Esophagus squamous epithelium (tissue), 5 donors: ENCODE measurements around the gene GOLGA8T. TPM values are rescaled to one million over a fixed set of nuclear protein-coding genes. Genes with fewer than 3 reads are reported as not detected.
"Not testable (repeated sequence)": the region's sequence is repeated elsewhere in the genome, so short reads cannot be mapped to it uniquely, and the experiment has no call there.

Experiments
- DNase-seq: peaks from one replicate; lab custom pipeline; 2025; lab: John Stamatoyannopoulos, UW
- H3K27ac ChIP-seq, 4 donors: fragments of 200-600 bp; sonication (generic); one replicate each; pipeline ENCODE4 v1.5.1; 2016 to 2019; ENCODE audit warnings: mild to moderate bottlenecking in 1 of 4
- H3K27me3 ChIP-seq, 4 donors: fragments of 200-600 bp; sonication (generic); 1 replicate in 3 of 4; 2 replicates in 1 of 4; pipeline versions ENCODE4 v1.5.1 to v1.6.0; 2017 to 2021; ENCODE audit warnings: antibody characterized with exemption in 1 of 4
- H3K36me3 ChIP-seq, 3 donors: fragments of 200-600 bp; sonication (generic); one replicate each; pipeline ENCODE4 v1.5.1; 2016 to 2019
- H3K4me1 ChIP-seq, 3 donors: fragments of 200-600 bp; sonication (generic); one replicate each; pipeline ENCODE4 v1.5.1; 2017 to 2019
- H3K4me3 ChIP-seq, 4 donors: fragments of 200-600 bp; sonication (generic); 1 replicate in 3 of 4; 2 replicates in 1 of 4; pipeline ENCODE4 v1.5.1; 2016 to 2019; ENCODE audit warnings: mild to moderate bottlenecking in 2 of 4, moderate library complexity in 1 of 4
- H3K9me3 ChIP-seq, 3 donors: fragments of 200-600 bp; sonication (generic); one replicate each; pipeline ENCODE4 v1.5.1; 2016 to 2019
- WGBS, 2 donors: methylation state at CpG; one replicate each; pipeline ENCODE4 v1.1.5; 2018; 5-methylcytosine and 5-hydroxymethylcytosine counted together
- intact Hi-C: fragments of 100-400 bp; cut with DNase I; formaldehyde crosslinking; loops from one replicate; pipeline ENCODE4 v1.15.0; 2022
- total RNA-seq, 4 donors: library from RNA; depleted of rRNA; stranded (reverse); fragments of >200 nt; gene quantifications; one replicate each; pipeline ENCODE4 v1.1.0, GENCODE V29; 2016
- donor health status: DM: yes; HTN: yes; CAD: no.

GOLGA8T gene
- total RNA-seq, 4 donors from 2014 or later: not detected

- DNase-seq, H3K27ac ChIP-seq, H3K27me3 ChIP-seq, H3K36me3 ChIP-seq, intact Hi-C loops, H3K4me3 ChIP-seq, H3K9me3 ChIP-seq, H3K4me1 ChIP-seq: not testable (repeated sequence)
- no CpG with 5 or more reads among the region's 2 CpGs for WGBS, 2 donors
Observed at GRCh38 chr15:30167886-30168285, 33.0 kb downstream of the GOLGA8T start.

DNA sequence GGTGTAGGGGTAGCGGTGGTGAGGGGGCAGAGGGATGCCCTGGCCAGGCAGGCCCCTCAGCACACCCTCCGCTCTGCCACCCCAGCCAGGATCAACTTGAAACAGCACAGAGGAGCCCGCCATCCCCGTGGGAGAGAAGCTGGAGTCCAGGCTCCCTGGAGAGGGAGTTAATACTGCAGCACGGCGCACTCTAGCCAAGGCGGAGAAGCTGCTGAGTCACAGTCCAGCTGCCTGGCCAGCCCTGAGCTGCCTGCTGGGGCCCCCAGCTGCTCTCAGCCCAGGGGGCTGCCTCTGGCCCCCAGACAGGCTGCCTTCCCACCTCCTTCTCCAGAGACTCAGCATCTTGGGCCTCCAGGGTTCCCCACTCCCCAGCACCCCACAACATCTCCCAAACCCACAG lies 36.6 kb downstream of the GOLGA8T start:
- DNase-seq, intact Hi-C loops, H3K4me3 ChIP-seq, H3K27ac ChIP-seq, H3K9me3 ChIP-seq, H3K27me3 ChIP-seq, H3K4me1 ChIP-seq, H3K36me3 ChIP-seq: not testable (repeated sequence)
- no CpG with 5 or more reads among the region's 7 CpGs for WGBS, 2 donors

- 11 to 44% methylated on average over 1 of the region's 11 CpGs for WGBS, 2 donors
- H3K36me3 ChIP-seq, H3K27ac ChIP-seq, DNase-seq, H3K4me3 ChIP-seq, H3K27me3 ChIP-seq, H3K4me1 ChIP-seq, intact Hi-C loops, H3K9me3 ChIP-seq: not testable (repeated sequence)
Observed at GRCh38 chr15:30173041-30173608, 38.3 kb downstream of the GOLGA8T start.

DNA sequence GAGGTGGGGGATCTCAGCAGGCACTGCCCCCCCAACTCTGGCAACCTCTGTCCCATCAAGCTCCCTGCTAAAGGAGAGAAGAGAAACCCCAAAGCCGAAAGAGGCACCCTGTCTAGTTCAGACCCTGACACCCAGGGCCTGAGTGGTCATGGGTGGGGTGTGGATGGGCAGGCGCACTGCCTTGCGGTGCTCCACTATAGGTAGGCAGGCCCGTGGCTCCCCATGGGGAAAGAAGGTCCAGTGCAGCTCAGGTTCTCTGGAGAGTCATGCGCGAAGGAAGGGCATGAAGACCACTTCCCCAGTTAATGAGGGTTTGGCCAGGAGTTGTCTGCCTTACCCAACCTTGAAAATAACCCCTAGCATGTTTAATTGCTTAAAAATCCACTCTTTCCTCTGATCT lies 40.4 kb downstream of the GOLGA8T start:
- H3K27ac ChIP-seq, H3K4me1 ChIP-seq, H3K27me3 ChIP-seq, H3K4me3 ChIP-seq, intact Hi-C loops, DNase-seq, H3K36me3 ChIP-seq, H3K9me3 ChIP-seq: not testable (repeated sequence)
- no CpG with 5 or more reads among the region's 6 CpGs for WGBS, 2 donors

DNA sequence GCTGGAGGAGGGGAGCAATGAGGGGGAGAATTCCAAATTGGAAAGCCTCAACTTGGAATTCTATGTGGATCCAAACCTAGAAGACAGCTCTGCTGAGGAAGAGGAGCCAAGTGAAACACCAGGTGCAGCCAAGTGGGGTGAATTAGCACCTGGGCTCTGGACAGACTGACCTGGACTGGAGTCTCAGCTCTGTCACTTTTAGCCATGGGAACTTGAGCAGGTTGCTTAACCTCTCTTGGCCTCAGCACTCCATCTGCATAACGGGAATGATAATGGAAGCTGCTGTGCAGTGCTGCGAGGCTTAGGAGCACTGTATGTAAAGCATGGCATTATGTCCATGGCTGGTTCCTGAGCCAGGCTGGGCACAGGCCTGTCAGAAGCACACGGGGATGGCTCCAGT lies 41.8 kb downstream of the GOLGA8T start:
- H3K9me3 ChIP-seq, H3K36me3 ChIP-seq, H3K27me3 ChIP-seq, intact Hi-C loops, DNase-seq, H3K27ac ChIP-seq, H3K4me1 ChIP-seq, H3K4me3 ChIP-seq: not testable (repeated sequence)
- no CpG with 5 or more reads among the region's 3 CpGs for WGBS, 2 donors

DNA sequence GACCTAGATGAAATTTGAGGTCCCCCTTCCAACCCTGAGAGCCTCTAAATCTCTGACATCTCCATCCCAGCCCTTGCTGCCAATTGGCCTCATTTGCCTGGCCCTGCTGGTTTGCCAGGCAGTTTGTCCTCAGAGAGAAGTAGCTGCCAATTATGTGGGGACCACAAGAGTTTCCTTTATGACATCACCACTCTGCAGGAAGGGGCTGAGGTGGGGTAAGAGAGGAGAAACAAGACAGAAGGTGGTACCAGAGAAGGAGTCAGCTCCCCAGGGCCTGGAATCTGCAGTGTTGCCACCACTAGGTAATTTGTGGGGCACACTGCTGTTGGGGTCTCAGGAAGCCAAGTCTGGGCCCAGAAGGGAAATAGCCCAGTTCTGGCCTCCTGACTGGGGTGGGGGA lies 45.0 kb downstream of the GOLGA8T start:
- intact Hi-C loops, H3K4me1 ChIP-seq, DNase-seq, H3K9me3 ChIP-seq, H3K4me3 ChIP-seq, H3K27me3 ChIP-seq, H3K27ac ChIP-seq, H3K36me3 ChIP-seq: not testable (repeated sequence)

DNA sequence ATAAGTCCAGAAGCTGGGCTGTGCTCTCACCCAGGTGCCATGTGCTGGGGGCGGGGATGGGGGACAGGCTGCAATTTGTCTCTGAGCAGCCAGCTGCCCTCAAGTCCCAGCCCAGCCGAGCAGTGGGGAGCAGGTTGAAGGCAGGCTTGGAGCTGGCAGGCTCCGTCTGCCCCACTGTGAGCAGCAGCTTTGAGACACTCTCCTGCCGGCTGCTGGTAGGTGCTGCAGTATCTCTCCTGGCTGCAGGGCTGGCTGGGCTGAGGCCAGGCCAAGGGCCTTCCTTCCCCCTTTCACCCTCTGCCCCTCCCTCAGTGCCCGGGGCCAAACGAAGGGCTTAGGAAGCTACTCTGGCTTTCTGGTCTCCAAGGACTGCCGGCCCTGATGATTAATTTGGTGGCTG lies 50.6 kb downstream of the GOLGA8T start:
- intact Hi-C loops, H3K9me3 ChIP-seq, H3K27ac ChIP-seq, H3K27me3 ChIP-seq, DNase-seq, H3K36me3 ChIP-seq, H3K4me1 ChIP-seq, H3K4me3 ChIP-seq: not testable (repeated sequence)
- no CpG with 5 or more reads among the region's 7 CpGs for WGBS, 2 donors

GRCh38 chr15:30187429-30187828 lies 52.6 kb downstream of the GOLGA8T start:
- DNase-seq, H3K4me3 ChIP-seq, H3K36me3 ChIP-seq, H3K9me3 ChIP-seq, intact Hi-C loops, H3K27ac ChIP-seq, H3K4me1 ChIP-seq: not testable (repeated sequence)
- WGBS, 2 donors: 50 to 69% methylated on average over 1 to 2 of the region's 3 CpGs
- H3K27me3 ChIP-seq: peaks cover 0 to 10% (median 0%) of the 10 kb centered on the region in 4 donors

- H3K9me3 ChIP-seq, intact Hi-C loops, H3K4me3 ChIP-seq, DNase-seq, H3K27ac ChIP-seq, H3K36me3 ChIP-seq, H3K4me1 ChIP-seq: not testable (repeated sequence)
- peaks cover 0 to 10% (median 0%) of the 10 kb centered on the region in 4 donors for H3K27me3 ChIP-seq
- no CpG with 5 or more reads among the region's 1 CpG for WGBS, 2 donors
Observed at GRCh38 chr15:30189754-30190153, 54.9 kb downstream of the GOLGA8T start.

GRCh38 chr15:30191143-30191542 lies 56.3 kb downstream of the GOLGA8T start:
- H3K36me3 ChIP-seq, H3K4me1 ChIP-seq, DNase-seq, H3K4me3 ChIP-seq, intact Hi-C loops, H3K27ac ChIP-seq, H3K9me3 ChIP-seq: not testable (repeated sequence)
- no CpG with 5 or more reads among the region's 23 CpGs for WGBS, 2 donors
- H3K27me3 ChIP-seq: peaks cover 0 to 13% (median 0%) of the 10 kb centered on the region in 4 donors

DNA sequence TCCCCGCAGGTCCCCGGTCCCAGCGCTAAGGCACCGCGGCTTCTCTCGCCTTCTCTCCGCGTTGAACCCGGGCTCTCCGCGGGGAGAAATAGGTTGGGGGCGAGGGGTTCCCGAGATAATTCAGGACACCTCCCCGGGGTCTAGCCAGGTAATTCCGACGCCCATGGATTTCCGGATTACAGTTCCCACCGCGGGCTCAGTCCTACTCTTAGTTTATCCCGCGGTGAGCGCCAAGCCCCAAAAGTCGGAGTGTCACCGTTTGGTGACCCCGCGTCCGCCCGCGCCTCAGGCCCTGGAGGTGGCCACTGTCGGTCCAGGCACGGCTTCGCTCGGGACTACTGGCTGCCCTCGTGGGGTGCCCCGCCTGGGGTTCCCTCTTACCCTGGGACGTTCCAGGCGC lies 56.8 kb downstream of the GOLGA8T start:
- H3K27me3 ChIP-seq: peaks cover 0 to 14% (median 0%) of the 10 kb centered on the region in 4 donors
- H3K4me1 ChIP-seq, H3K36me3 ChIP-seq, H3K9me3 ChIP-seq, H3K27ac ChIP-seq, DNase-seq, intact Hi-C loops: not testable (repeated sequence)
- WGBS, 2 donors: no CpG with 5 or more reads among the region's 37 CpGs
- H3K4me3 ChIP-seq: peak overlapping the region in 1 of 4 donors; percentile 32

GRCh38 chr15:30192119-30192745 lies 57.4 kb downstream of the GOLGA8T start:
- DNase-seq: not testable (repeated sequence)

GRCh38 chr15:30192892-30193291 lies 58.0 kb downstream of the GOLGA8T start:
- H3K4me1 ChIP-seq, DNase-seq, H3K9me3 ChIP-seq, H3K36me3 ChIP-seq, intact Hi-C loops, H3K27ac ChIP-seq, H3K4me3 ChIP-seq: not testable (repeated sequence)
- H3K27me3 ChIP-seq: peaks cover 0 to 14% (median 0%) of the 10 kb centered on the region in 4 donors
- WGBS, 2 donors: no CpG with 5 or more reads among the region's 9 CpGs

More at GRCh38 chr15:30192119-30192745, 57.4 kb downstream of the GOLGA8T start:
- Histone ChIP-seq H3K4me3 (peak overlapping the region in 1 of 4 donors; percentile 32), H3K27me3 (peaks cover 0 to 14% (median 0%) of the 10 kb centered on the region in 4 donors)
- H3K27ac ChIP-seq, H3K9me3 ChIP-seq, H3K4me1 ChIP-seq, H3K36me3 ChIP-seq, intact Hi-C loops: not testable (repeated sequence)
- WGBS, 2 donors: 0 to 4% methylated on average over 4 to 9 of the region's 53 CpGs
